Activated CD8-positive, alpha-beta memory T cell treated with anti-CD3 and anti-CD28 coated beads for 24 hours (primary cell): Measurements from ENCODE around the gene RAET1E.
"Not testable (repeated sequence)": the region's sequence is repeated elsewhere in the genome, so short reads cannot be mapped to it uniquely, and the experiment has no call there.

Source experiments
- DNase-seq: peaks from one replicate; pipeline ENCODE4 v3.0.0-alpha.2; 2020

Gene RAET1E

DNA sequence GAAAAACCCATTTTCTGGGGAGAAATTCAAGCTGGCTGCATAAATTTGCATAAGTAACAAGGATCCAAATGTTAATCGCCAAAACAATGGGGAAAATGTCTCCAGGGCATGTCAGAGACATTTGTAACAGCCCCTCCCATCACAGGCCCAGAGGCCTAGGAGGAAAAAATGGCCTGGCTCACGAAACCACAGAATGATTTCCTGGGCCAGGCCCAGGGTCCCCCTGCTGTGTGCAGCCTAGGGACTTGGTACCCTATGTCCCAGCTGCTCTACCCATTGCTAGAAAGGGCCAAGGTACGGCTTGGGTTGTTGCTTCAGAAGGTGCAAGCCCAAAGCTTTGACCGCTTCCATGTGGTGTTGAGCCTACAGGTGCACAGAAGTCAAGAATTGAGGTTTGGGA is 10.6 kb upstream of the RAET1E start:
- DNase-seq: not testable (repeated sequence)

DNA sequence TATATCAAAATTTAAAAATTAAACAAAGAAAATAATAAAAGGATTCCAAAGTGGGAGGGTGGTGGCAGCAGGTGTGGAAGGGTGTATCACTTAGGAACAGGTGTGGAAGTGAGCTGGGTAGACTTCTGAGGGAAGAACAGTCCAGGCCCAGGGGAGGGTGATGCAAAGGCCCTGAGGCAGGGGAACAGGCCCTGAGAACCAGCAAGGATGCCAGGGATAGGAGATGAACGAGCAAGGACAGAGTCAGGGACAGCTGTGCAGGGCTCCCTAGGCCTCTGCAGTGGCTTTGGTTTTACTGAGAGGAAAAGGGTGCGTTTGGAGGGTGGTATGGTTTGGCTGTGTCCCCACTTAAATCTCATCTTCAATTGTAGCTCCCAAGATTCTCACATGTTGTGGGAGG is 9.4 kb upstream of the RAET1E start:
- no peak for DNase-seq

- DNase-seq: peak; percentile 24
Observed at GRCh38 chr6:149906405-149906804, 8.5 kb upstream of the RAET1E start.

GRCh38 chr6:149905911-149906371 is 8.0 kb upstream of the RAET1E start:
- peak; percentile 41 for DNase-seq

GRCh38 chr6:149905371-149905910 is 7.5 kb upstream of the RAET1E start:
- DNase-seq: peak; percentile 21

DNA sequence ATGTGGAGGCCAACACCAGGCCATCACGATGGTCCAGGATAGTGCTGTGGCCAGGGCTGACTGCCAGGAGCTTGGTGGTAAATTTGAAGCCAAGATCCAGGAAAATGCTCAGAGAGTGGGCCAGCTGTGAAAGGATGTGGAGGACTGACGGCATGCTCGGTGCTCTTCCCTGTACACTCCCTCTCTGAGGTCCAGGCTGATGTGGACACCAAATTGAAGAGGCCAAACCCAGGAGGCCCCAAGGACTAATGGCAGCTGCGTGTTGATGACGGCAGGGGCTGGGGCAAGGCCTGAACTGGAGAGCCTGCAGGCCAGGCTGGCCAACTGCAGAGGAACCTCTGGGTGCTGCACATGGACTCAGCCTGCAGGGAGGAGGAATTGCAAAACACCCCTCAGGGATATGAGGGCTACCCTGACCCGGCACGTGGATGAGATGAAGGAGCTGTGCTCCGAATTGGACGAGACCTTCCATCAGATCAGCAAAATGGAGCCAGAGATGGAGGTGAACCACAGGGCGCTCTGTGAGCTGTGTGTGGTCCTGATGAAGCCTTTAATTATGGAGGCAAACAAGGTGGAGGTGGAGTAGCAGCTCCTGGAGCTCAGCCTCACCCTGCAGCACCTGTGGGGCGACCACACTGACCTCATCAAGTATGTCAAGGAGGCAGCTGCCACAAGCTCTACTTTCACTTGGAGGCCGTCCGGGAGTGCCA is 6.9 kb upstream of the RAET1E start:
- peak; percentile 38 for DNase-seq

DNA sequence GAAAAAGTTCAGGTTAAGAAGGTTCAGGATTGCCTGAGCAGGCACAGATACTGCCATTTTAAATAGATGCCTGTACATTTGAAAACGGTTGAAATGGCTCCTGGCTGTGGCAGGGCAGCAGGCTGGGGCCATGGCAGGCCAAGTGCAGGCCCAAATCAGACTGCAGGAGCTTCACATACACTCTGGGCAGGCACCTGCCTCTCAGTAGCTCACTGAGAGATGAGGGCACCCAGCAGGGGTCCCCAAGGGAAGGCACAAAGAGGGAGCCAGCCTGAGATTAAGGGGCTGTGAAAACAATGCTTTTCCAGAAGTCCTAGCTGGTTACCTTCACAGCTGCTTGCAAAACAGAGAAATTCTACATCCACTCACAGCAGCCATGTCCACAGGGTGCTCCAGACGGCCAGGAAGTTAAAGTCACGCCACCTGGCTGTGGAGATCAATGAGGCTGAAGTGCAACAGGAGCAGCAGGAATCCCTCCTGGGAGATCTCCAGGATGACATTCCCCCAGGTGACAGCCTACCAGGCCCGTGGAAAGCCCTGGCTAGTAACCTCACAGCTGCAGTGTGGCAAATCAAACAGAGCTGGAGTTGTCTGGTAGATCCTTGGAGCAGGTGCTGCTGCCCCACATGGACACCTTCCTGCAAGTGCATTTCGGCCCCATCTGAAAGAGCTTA is 6.2 kb upstream of the RAET1E start:
- peak; percentile 44 for DNase-seq

DNA sequence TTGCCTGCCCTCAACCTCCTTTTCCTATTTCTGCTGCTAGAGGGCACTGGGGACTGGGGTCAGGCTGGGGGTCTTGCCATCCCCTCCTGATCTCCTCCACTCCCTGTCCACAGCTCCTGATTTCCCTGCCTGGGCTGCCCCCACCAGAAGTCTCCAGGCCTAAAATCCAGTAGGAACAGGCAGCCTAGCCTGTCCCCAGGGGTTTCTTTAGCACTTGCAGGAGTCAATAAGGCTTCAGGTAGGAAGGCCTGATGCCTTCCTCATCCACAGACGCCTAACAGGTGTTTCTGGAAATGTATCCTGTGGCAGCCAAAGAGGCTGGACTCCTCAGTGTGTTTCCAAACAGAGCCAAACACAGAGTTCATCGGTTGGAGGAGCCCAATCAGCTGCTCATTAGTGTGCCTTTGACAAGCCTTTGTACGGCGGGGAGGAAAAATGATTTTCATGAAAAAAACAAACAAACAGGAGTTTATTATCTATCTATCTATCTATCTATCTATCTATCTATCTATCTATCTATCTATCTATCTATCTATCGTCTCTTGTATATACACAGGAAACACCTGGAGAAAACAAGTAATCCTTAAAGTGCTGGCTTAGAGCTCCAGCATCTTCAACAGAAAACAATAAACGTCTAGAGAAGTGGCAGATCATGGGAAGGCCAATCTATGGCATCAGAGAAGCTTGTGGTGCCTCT is 3.7 kb upstream of the RAET1E start:
- DNase-seq: peak; percentile 43

DNA sequence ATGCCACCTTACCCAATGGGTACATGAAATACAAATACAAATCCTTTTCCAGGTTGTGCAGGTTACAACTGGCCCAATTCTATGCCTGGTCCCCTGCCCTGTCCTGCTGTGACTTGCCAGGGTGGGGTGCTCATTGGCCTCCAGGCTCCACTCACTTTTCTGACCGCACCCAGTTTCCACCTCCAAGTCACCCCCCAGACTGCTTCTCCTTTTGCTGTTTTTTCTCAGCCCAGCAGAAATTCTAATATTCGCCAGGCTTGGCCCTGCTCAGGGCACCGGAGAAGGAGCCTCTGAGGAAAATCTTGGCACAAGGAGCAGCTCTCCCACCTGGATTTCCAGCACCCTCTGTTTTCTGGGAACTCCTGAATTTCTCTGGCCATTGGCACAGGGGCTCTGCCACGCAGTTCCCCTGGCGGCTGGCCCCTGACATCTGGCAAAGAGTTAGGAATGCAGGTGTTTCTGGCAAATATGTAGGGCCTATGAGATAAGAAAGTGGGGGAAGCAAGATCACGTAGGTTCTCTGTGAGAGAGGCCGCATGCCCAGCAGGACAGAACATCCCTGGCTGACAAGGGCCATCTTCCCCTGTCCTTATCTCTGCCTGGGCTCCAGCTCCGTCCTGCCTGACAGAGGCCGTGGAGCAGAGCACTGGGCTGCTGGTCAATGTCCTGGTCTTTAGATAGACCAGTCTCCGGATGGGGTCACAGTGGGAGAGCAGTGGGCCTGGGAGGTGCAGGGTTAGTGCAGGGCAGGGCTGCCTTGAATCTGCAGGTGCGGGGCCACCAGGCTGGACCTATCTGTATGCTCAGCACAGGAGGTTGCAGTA is 2.9 kb upstream of the RAET1E start:
- no peak for DNase-seq

- DNase-seq: peak; percentile 42
Observed at GRCh38 chr6:149899926-149900619, 2.2 kb upstream of the RAET1E start.

- no peak for DNase-seq
Observed at GRCh38 chr6:149899486-149899885, 1.6 kb upstream of the RAET1E start.

- DNase-seq: peak; percentile 28
Observed at GRCh38 chr6:149898966-149899365, 1.1 kb upstream of the RAET1E start.

DNA sequence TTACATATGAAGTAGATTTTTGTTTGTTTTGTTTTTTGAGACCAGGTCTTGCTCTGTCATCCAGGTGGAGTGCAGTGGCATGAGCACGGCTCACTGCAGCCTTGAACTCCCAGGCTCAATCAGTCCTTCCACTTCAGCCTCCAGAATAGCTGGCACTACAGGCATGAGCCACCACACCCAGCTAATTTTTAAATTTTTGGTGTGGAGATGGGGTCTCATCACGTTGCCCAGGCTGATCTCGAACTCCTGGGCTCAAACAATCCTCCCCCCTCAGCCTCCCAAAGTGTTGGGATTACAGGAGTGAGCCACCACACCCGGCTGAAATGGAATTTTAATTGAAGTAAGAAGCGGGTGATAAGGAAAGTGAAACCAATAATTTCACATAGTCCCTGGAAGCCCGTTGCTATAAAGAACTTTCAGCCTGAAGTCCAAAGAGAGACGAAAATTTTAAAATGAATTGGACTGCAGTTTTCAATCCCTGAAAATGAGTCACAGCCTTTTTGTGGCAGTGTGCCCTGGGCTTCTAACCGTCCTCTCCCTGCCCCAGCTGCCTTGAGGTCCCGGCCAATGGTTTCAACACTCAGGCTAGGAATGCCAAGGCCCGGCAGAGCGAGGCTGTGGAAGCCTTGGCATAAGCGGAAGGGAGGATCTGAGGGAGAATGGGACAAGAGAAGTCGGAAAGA is 757 bp downstream of the RAET1E start:
- peak; percentile 38 for DNase-seq

DNA sequence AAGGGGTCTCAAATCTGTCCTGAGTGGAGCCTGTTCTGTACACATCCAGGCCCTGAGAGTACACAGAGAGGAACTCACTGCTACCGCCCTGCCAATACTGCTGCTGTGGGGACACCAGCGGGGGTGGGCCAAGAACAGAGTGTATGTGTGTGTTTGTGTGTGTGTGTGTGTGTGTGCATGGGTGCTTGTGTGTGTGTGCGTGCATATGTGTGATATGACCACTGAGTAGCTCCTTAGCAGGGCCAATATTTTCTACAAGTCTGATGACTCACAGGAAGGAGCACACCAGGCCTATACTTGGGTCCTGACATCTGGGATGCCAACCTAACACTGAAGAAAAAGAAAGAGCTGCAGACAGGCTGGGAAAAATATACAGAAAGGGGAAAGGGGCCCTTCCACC is 1.4 kb downstream of the RAET1E start:
- peak; percentile 53 for DNase-seq

DNA sequence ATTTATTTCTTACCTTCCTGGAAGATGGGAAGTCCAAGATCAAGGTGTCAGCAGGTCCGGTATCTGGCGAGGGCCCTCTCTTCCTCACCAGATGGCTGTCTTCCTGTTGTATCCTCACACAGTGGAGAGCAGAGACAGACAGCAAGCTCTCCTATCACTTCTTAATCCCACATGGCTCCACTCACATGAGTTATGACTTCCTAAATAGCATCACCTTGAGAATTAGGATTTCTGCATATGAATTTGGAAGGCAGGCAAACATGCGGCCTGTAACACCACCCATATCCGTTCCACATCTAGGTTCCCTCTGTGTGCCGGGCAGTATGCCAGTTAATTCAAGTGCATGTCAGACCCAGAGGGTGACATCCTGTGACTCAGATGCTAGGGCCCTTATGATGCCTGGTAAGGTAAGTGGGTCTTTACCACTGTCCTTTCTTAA is 2.1 kb downstream of the RAET1E start:
- peak; percentile 58 for DNase-seq

DNA sequence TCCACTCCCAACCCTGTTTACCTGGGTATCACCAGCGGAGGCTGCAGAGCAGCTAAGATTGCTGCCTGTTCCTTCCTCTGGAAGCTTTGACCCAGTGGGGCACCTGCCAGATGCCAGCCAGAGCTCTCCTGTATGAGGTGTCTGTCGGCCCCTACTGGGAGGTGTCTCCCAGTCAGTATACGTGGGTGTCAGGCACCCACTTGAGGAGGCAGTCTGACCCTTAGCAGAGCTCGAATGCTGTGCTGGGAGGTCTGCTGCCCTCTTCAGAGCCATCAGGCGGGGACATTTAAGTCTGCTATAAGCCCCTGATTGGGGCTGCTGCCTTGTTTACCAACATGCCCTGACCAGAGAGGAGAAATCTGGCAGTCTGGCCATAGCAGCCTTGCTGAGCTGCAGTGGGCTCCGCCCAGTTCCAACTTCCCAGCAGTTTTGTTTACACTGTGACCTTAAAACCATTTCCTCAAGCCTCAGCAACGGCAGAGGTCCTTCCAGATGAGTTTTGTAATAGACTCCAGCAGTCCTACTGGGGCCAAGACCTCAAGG is 2.8 kb downstream of the RAET1E start:
- peak; percentile 40 for DNase-seq

DNA sequence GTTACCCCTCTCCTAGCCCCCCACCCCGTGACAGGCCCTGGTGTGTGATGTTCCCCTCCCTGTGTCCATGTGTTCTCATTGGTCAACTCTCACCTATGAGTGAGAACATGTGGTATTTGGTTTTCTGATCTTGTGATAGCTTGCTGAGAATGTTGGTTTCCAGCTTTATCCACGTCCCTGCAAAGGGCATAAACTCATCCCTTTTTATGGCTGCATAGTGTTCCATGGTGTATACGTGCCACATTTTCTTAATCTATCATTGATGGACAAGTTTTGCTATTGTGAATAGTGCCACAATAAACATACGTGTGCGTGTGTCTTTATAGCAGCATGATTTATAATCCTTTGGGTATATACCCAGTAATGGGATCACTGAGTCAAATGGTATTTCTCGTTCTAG is 6.0 kb downstream of the RAET1E start:
- DNase-seq: not testable (repeated sequence)

- DNase-seq: no peak
Observed at GRCh38 chr6:149891259-149891658, 6.7 kb downstream of the RAET1E start.

- no peak for DNase-seq
Observed at GRCh38 chr6:149890629-149891045, 7.3 kb downstream of the RAET1E start.

- DNase-seq: no peak
Observed at GRCh38 chr6:149889326-149889725, 8.6 kb downstream of the RAET1E start.

DNA sequence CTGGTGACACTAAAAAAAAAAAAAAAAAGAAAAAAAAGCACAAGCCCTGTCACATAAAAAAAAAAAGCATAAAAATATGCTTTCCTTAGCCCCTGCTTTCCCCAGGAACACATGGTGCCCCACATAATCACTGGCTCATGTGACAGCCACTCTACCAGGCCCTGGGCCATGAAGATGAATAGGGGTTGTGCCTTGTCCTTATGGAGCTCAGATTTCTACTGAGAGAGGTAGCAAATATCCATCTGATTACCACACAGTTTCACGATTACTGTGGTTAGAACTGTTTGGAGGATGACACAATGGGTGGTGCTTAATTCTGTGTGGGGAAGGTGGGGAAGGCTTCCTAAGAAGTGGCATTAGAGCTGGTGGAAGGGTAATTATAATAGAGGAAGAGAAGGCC is 9.3 kb downstream of the RAET1E start:
- DNase-seq: no peak
